Bone marrow (tissue), 2 donors: ENCODE data around the gene PHF12.

ENCODE experiments used
- DNase-seq, 2 donors: peaks; one replicate each; lab custom pipeline; 2025; lab: John Stamatoyannopoulos, UW

The PHF12 gene

DNA sequence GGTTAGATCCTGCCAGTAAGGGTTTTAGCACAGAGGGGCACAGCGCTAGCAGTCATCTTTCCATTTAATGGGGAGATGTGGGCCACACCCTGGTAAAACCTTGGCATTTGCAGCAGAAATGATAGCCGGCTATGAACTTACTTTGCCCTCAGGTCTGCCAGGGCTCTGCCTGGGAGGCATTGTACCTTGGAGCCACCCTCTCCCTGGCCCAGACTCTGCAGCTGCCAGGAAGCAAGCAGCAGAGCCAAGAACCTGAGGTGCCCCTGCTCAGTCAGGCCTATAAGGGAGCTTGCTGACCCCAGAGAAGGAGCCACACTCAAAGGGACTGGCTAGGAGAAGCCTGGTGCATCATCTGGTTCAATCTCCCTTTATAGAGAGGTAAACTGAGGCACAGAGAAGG is 23.7 kb upstream of the PHF12 start:
- DNase-seq, result no peak

DNA sequence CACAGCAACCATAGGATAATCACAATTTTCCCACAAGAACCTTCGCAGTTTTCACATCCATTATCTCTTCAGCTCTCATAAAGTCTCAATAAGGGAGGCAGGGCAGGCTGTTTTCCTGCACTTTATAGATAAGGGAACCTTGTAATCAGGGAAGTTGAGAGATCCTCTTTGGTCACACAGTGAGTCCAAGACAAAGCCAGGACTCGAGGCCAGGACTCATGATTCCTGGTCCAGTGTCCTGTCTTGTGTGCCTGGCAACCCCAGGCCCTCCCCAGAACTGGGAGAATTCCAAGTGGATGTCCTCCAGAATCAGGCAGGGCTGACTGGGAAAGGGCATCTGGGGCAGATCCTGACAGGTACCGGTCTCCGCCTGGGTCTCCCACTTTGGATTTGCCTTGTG is 23.1 kb upstream of the PHF12 start:
- DNase-seq, result no peak

DNA sequence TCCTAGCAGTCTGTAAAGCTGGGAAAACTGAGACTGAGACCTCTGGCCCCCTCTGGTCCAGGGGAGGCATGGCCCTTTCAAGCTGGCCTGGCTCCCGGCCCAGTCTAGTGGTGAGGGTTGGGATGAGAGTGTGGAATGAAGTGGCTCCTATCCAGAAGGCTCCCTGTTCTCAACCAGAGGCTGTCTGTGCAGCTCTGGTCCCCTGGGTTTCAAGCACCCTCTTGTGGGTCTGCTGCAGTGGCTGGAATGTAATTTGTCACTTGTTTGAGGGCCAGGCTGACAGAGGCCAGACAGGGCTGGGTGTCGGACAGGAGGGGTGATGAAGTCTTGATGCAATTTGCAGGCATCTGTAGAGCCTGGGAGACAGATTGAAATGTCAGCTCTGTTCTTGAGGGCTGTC is 22.1 kb upstream of the PHF12 start:
- DNase-seq, result no peak

GRCh38 chr17:28972437-28972836 is 21.1 kb upstream of the PHF12 start:
- DNase-seq, result no peak

DNA sequence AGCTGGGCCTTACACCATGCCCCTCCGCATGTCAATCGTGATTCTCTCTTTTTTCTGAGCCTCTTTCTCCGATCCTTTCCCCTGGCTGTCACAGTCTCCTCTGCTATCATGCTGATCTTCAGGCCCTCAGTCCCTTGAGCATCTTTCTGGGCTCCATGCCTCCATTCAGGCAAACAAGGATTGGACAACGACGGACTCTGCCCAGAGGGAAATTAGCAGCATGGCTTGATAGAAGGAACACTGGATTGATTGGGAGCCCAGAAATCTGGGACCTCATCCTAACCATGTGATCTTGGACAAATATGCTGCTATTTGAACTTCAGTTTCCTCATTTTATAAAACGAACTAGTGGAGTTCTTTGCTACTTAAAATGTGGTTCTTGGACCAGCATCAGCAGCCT is 19.6 kb upstream of the PHF12 start:
- no peak for DNase-seq

DNA sequence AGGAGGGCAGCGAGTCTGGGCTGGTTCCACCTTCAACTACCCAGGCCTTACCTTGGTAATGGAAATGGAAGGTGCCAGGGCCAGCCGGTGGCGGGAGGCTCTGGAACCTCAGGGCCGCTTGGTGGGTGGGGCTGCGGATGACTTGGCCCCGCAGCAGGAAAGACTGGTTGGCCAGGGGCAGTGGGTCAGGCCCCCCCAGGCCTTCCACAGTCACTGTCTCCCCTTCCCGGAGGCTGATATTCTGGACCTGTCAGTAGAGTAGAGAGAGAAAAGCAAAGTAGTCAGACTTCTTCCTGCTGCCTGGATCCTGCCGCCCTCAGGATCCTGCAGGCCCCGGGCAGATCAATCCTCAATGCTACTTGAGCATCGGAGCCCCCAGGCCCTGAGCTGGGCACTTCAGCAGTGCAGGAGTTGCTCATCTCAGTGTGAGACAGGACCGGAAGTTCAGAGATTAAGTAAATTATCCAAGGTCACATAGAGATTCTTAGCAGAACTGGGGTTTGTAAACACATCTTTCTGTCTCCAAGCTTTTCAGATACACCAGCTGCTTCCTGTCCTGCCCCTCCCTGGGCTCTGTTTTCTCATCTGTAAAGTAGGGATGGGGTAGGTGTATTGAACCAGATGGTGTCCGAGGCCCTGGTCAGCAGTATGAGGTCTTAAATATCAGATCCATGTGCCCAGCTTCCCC is 18.5 kb upstream of the PHF12 start:
- DNase-seq, result no peak

DNA sequence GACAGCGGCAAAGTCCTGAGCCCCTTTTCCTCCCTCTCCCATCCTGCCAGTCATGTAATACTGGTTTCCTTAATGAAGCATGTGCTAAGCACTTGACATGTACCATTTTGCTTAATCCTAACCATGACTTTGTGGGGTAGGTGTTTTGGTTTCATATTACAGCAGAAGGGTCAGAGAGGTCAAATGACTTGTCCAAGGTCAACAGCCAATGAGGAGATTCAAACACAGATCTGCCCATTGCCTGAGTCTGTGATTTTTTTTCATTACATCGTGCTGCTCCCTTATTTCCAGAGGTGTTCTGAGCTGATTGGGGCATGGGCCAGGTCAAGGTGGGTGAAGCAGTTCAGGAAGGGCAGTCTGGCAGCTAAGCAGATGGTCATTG is 17.6 kb upstream of the PHF12 start:
- DNase-seq, result no peak

- DNase-seq, result no peak
These were observed 17.1 kb upstream of the PHF12 start for GRCh38 chr17:28968231-28968913.

DNA sequence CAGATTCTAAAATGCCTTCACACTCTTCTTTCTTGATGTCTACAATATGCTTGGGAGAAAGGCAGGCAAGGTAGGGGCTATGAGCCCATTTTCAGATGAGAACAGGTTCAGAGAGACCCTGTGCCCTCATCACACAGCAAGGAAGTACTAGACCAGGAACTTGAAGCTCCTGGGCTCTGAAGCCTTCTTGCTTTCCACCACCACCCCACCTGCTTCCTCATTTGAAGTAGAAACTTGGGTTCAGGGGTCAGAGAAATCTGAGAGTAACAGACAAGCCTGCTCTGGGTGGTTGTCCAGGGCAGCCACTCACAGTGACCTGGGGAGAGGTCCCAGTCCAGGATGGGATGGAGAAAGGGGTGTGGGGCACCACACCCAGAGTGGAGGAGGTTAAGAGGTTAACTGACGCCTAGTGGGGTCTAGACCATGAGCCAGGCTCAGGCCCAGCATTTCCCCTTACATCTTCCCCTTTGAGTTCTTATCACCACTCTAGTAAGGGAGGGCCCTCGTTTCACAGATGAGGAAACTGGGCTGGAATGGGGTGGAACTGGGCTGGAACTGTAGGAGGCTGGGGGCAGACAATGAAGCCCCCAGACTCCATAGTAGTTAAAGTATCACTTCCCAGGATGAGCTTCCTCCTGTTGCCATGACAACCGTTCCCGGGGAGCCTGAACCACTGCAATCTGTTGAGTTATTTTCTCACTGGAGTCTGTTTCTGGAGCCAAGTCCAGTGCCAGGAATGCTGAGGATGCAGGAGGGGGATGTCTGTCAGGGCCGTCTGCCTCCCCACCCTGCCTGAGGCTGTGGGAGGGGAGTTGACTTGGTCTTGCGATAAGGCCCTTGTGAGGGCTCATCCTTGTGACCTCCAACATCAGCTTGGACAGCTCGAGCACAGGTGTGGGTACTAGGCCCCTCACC is 16.2 kb upstream of the PHF12 start:
- peak in 1 of 2 donors; percentile 13 for DNase-seq

DNA sequence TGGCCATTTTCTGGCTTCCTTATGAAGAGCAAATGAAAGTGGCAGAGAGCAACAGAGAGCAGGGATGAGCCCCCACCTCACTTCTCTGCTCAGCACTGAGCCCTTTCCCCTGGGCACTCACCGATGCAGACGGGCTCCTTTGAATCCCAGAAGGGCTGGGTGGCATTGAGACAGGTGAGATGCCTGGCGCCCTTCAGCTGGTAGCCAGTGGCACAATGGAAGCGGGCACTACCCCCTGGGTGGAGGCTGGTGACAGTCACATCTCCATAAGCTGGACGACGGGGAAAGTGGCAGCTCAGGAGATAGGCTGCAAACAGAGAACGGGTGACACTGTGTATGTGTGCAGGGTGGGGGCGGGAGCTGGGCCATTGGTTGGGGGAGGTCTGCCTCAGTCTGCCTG is 12.5 kb upstream of the PHF12 start:
- DNase-seq, result no peak

- DNase-seq, result no peak
These were observed 11.8 kb upstream of the PHF12 start for GRCh38 chr17:28963055-28963611.

GRCh38 chr17:28961391-28961790 is 10.1 kb upstream of the PHF12 start:
- no peak for DNase-seq

- DNase-seq, result no peak
These were observed 9.1 kb upstream of the PHF12 start for GRCh38 chr17:28960256-28961061.

DNA sequence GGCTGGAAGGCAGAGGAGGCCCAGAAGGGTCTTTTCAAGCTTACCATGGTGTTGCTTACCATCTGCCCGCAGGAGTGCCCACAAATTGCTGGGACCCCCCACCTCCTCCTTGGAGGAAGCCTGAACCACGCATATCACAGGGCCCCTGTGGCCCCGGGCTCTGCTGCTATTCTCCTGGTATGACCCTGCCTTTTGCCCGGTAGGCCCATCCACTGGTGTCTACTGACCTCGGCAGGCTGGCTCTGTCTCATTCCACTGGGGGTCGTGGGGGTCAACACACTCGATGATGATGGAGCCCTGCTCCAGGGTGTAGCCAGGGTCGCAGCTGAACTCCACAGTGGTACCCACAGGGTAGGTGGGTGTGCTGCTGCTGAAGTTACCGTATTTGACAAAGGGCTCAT is 8.2 kb upstream of the PHF12 start:
- no peak for DNase-seq

DNA sequence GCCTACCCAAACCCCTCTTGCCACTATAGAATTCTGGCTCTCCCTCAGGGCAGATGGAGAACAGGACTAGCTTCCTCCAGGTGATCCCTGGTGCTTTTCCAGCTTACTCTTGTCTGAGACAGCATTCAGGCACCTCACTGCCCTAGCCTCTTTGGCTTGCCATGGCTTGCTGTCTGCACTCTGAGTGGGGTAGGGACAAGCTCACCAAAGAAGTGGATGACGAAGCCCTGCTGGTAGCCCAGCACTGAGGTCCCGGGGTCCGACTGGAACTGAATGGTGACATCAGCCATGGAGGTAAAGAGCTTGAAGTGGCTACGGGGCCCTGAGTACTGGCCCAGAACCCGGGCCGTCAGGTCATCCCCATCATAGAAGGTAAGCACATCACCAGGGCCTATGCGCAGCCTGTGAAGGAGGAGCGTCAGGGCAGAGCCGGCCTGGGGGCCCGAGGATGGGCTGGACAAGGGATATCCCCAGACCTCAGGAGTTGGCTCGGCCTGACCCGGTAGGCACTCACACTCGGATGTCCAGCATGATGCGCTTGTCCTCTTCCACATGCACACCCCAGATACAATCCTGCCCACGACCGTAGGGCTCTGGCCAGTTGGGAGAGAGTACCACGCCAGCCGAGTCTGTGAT is 7.6 kb upstream of the PHF12 start:
- no peak for DNase-seq

DNA sequence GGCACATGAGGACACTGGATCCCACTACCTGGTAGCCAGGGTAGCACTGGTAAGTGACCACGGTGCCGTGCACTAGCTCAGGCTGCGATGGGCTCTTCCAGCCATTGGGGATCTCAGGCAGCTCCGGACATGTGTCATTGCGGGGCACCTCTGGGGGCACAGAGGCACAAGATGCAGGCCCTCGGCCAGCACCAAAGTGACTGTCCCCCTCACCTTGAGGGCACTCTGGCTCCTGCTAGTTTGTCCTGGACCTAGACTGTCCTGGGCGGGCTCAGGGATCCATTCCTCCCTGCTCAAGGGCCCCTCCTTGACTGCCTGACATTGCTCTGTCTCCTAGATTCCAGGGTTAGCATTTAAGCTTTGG is 6.7 kb upstream of the PHF12 start:
- DNase-seq, result no peak

DNA sequence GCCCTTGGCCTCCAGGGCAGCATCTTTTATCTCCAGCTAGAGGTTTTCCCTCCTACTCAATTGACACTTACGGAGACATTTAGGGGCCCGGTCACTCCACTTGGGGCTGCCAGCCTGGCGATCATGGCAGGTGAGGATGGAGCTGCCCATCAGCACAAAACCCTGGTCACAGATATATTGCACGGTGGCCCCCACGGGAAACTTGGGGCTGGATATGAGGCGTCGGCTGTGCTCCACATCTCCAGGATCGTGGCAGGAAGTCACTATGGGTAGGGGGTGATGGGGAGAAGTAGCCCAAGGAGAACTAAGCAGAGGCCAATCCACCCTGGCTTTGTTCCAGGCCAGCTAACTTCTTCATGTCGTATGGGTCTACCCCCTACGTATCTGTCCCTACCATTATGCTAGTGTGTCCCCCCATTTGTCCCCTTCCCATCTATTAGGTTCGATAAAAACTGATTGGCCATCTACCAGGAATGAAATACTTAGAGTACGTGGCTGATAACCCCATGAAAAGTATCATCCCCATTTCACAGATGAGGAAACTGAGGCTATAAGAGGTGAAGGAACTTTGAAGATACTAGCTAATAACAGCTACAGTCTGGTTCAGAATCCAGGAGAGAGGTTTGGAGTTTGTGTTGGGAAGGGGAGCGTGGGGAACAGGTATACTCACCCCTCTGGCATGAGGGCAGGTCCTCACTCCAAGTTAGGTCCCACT is 6.1 kb upstream of the PHF12 start:
- DNase-seq, result no peak

- DNase-seq, result no peak
These were observed 5.5 kb upstream of the PHF12 start for GRCh38 chr17:28956861-28957260.

DNA sequence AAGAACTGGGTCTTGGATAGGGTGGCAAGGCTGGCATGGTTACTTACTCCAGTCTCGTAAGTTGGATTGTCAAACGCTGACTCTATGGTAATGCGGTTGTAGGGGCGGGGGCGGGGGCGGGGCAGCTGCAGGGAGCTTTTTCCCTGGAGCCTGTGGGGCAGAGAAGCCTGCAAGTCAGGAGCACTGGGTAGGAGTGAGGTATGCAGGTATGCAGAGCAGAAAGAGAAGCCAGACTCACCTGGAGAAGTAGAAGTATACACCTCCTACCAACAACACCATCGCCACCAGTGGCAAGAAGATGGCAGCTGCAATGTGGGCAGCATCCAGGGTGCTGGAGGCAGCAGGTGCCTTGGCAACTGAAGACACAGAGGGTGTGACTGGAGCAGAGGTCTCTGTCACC is 4.8 kb upstream of the PHF12 start:
- no peak for DNase-seq

DNA sequence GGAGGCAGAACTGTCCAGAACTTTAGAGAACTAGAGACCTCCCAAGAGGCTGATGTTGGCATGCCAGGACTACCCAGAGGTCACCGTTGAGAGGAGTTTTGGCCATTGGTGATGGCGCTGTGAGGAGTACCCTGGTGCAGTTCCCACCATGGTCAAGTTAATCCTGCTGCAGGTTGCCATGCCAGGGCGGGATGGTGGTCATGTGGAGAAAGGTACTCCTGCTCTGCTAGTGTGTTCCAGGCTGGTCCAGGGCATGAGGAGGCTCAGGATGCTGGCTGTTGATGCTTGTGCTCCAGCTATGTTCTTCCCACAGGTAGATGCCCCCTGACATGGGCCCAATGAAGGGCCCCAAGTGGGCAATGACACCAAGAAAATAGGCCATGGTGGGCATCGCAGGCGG is 4.1 kb upstream of the PHF12 start:
- no peak for DNase-seq

- no peak for DNase-seq
These were observed 3.6 kb upstream of the PHF12 start for GRCh38 chr17:28954886-28955285.
